Brain microvascular endothelial cell (primary cell): ENCODE data around the gene KCTD11.

Source experiments
- DNase-seq: peaks from one replicate; pipeline ENCODE4 v3.0.0-alpha.2; 2020
- H3K27ac ChIP-seq: fragments of 250-450 bp; sonication (Bioruptor Pico); 2 replicates; pipeline ENCODE4 v1.5.1; 2020; ENCODE audit warnings: mild to moderate bottlenecking, moderate library complexity
- H3K27me3 ChIP-seq: fragments of 250-450 bp; sonication (Bioruptor Pico); replicated peaks from 2 replicates; pipeline ENCODE4 v1.5.1; 2020; ENCODE audit warnings: mild to moderate bottlenecking
- H3K36me3 ChIP-seq: fragments of 250-450 bp; sonication (Bioruptor Pico); replicated peaks from 2 replicates; pipeline ENCODE4 v1.5.1; 2020; ENCODE audit warnings: mild to moderate bottlenecking
- H3K4me3 ChIP-seq: 2 replicates; pipeline ENCODE4 v1.5.1; 2011; ENCODE audit warnings: low read depth, mild to moderate bottlenecking, control low read depth, low read length, moderate library complexity
- in situ Hi-C: cut with HindIII; loops from 2 replicates; pipeline ENCODE4 v1.10.0; 2017; ENCODE audit warnings: low sequenced_read_pairs, low pct_ligation_motif_present
- TF ChIP-seq, protein P1 (sequence below): IDR thresholded peaks from 2 replicates; pipeline ENCODE4 v1.5.1; 2011; ENCODE audit warnings: low read depth, mild to moderate bottlenecking, moderate library complexity, low read length, control low read depth, inconsistent platforms; ENCODE audit errors: missing control alignments

The KCTD11 gene

DNA sequence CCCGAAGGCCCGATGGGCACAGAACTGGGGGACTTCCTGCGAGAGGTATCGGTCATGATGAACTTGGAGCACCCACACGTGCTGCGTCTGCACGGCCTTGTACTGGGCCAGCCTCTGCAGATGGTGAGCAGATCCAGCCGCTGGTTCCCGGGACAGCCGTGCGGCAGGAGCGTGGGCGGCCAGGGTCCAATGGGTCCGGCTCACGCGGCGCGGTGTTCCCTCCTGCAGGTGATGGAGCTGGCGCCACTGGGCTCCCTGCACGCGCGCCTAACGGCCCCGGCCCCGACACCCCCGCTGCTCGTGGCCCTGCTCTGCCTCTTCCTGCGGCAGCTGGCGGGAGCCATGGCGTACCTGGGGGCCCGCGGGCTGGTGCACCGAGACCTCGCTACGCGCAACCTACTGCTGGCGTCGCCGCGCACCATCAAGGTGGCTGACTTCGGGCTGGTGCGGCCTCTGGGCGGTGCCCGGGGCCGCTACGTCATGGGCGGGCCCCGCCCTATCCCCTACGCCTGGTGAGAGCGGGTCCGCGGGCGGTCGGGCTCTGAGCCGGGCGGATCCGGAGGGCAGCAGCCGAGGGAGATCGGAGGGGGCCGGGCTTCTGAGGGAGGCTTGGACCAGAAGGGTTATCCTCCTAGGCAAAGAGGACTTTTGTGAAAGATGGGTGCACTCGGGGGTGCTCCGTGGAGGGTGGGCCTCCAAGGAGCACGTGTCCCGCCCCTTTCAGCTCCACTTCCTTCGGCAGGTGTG, 32.0 kb downstream of the KCTD11 start:
- H3K4me3 ChIP-seq = peak overlapping the region; percentile 42
- peaks cover 20% of the 10 kb centered on the region for H3K27me3 ChIP-seq
- in situ Hi-C loops = no loop called here
- no peak overlapping the region for H3K27ac ChIP-seq
- TF ChIP-seq, protein P1, sequence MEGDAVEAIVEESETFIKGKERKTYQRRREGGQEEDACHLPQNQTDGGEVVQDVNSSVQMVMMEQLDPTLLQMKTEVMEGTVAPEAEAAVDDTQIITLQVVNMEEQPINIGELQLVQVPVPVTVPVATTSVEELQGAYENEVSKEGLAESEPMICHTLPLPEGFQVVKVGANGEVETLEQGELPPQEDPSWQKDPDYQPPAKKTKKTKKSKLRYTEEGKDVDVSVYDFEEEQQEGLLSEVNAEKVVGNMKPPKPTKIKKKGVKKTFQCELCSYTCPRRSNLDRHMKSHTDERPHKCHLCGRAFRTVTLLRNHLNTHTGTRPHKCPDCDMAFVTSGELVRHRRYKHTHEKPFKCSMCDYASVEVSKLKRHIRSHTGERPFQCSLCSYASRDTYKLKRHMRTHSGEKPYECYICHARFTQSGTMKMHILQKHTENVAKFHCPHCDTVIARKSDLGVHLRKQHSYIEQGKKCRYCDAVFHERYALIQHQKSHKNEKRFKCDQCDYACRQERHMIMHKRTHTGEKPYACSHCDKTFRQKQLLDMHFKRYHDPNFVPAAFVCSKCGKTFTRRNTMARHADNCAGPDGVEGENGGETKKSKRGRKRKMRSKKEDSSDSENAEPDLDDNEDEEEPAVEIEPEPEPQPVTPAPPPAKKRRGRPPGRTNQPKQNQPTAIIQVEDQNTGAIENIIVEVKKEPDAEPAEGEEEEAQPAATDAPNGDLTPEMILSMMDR = no peak
- H3K36me3 ChIP-seq = peaks cover 5% of the 10 kb centered on the region
- DNase-seq = no peak

DNA sequence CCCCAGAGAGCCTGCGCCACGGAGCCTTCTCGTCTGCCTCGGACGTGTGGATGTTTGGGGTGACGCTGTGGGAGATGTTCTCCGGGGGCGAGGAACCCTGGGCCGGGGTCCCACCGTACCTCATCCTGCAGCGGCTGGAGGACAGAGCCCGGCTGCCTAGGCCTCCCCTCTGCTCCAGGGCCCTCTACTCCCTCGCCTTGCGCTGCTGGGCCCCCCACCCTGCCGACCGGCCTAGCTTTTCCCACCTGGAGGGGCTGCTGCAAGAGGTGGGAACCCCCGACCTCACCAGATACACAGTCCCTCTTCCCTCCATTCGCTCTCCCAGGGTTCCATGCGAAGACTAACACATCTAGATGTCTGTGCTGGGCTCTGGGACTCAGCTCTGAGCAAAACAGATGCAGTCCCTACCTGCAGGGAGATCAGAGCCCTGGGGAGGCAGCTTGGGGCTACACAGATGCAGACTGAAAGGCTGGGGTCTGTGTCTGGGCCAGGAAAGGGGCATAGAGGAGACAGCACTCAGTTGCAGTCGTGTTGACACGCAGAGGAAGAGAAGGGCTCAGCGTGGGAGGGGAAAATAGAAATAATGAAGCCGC, 32.6 kb downstream of the KCTD11 start:
- DNase-seq = no peak
- peaks cover 20% of the 10 kb centered on the region for H3K27me3 ChIP-seq
- H3K4me3 ChIP-seq = peak overlapping the region; percentile 42
- no peak overlapping the region for H3K27ac ChIP-seq
- in situ Hi-C loops = no loop called here
- TF ChIP-seq, protein P1 = no peak
- peaks cover 11% of the 10 kb centered on the region for H3K36me3 ChIP-seq

DNA sequence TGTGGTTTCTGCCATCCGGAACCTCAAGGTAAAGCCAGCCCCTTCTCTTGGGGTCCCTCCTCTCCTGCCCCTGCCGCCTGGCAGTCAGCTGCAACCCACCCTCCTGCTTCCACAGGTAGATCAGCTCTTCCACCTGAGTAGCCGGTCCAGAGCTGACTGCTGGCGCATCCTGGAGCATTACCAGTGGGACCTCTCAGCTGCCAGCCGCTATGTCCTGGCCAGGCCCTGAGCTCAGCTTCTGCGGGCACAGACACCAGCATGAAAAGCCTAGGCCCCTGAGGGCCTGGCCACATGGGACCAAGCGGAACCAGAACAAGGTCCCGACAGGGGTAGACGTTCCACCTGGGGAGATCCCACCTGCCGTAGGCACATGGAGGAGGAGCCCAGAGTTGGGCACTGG, 36.9 kb downstream of the KCTD11 start:
- no peak for DNase-seq
- peaks cover 43% of the 10 kb centered on the region for H3K36me3 ChIP-seq
- no peaks in the 10 kb centered on the region for H3K27me3 ChIP-seq
- TF ChIP-seq, protein P1 = no peak
- no peak overlapping the region for H3K27ac ChIP-seq
- H3K4me3 ChIP-seq = no peak overlapping the region
- in situ Hi-C loops = no loop called here

DNA sequence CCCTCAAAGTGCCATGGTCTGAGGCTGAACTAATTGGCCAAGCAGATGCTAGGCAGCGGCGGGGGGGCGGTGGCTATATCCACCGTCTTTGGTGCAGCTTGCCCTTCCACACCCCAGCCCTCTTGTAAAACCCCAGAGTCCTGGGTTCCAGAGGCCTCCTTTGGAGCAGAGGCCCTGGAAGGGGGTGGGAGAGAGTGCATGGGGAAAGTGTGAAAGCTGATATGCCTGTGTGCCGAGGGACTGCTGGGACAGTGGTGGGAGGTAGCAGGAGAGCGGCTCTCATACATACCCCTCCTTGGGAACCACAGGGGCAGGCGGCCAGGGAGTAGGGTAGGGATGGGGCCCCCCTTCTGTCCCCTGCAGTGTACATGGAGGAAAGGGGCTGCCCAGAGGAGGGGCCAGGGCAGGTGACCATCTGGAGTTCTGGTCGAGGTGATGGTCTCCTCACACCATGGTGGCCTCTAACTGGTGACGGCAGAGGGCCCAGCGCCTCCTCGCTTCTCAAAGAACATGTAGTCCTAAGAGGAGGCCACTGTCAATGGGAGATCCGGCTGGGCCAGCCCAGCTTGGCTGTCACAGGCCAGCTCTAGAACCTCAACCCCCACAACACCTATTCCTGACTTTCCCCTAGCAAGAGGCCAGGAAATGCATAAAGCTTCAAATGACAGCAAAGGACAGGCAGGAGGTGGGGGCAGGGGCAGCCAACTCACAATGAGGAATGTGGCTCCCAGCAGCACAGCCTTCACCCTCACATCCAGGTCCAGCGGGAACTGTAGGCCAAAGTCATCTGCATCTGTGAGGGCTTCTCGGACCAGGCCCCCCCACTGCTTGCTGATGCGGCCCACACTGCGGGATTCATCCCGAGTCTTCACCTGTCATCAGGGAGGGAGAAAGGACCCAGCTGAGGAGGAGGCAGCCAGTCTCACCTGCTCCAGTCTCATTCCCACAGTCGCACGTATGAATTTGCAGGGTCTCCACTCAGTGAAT, 38.3 kb downstream of the KCTD11 start:
- no peak overlapping the region for H3K4me3 ChIP-seq
- in situ Hi-C loops = no loop called here
- peaks cover 43% of the 10 kb centered on the region for H3K36me3 ChIP-seq
- TF ChIP-seq, protein P1 = no peak
- H3K27me3 ChIP-seq = no peaks in the 10 kb centered on the region
- H3K27ac ChIP-seq = no peak overlapping the region
- DNase-seq = no peak

DNA sequence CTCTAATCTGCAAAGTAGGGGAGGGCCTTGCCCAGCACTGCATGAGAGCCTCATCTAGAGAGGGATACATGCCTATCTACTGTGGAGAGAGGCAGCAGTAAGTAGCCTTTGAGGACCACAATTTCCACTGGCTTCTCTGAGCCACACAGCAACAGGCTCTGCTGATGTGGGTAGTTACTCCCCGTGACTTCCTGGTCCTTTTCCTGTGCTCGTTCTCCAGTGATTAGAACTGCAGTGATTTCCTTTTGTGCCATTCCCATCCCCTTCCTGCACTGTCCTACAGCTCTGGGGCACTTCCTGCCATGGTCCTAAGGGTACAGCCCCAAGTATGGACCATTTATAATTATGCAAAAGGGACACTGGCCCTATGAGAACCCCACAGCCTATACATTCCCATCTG, 39.3 kb downstream of the KCTD11 start:
- H3K4me3 ChIP-seq = no peak overlapping the region

More for the DNA sequence above, 39.3 kb downstream of the KCTD11 start:
- Histone ChIP-seq H3K27me3 (no peaks in the 10 kb centered on the region), H3K27ac (no peak overlapping the region), H3K36me3 (peaks cover 43% of the 10 kb centered on the region)
- no peak for DNase-seq
- in situ Hi-C loops = no loop called here
- TF ChIP-seq, protein P1 = no peak
